ENCODE data around the gene AMIGO2.
"Not testable (repeated sequence)": the region's sequence is repeated elsewhere in the genome, so short reads cannot be mapped to it uniquely, and the experiment has no call there.

AMIGO2 gene, protein sequence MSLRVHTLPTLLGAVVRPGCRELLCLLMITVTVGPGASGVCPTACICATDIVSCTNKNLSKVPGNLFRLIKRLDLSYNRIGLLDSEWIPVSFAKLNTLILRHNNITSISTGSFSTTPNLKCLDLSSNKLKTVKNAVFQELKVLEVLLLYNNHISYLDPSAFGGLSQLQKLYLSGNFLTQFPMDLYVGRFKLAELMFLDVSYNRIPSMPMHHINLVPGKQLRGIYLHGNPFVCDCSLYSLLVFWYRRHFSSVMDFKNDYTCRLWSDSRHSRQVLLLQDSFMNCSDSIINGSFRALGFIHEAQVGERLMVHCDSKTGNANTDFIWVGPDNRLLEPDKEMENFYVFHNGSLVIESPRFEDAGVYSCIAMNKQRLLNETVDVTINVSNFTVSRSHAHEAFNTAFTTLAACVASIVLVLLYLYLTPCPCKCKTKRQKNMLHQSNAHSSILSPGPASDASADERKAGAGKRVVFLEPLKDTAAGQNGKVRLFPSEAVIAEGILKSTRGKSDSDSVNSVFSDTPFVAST

DNA sequence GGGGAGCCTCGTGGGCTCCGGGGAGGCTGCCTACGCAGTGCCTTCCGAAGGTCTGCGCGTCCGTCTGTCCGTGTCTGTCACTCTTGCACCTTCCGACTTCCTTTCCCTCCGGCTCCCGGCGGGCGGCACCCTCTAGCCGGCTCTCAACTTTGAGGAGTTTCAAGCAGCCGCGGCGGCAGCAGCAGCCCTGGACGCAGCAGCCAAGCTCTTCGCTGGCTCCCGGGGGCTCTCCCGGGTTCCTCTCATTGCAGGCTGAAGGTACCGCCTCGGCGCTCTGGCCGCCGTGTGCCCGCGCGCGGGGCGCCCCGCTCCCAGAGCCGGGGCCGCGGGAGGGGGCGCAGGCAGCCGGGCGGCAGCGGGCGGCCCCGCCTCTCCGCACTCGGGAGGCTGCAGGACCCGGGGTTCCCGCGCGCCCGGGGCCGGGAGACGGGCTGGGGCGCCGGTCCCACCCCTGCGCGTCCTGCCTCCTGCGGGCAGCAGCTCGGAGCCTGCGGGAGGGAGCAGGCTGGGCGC is at the start of gene AMIGO2, which contains the start of gene PCED1B:
Gene AMIGO2 (minus strand): TSS at position 492 of the 513 bp plus-strand sequence. CDS start 957 bp downstream, outside the sequence.
Gene PCED1B (plus strand): TSS at position 154 of the 513 bp plus-strand sequence. CDS start 155,443 bp downstream, outside the sequence.
- DNase-seq: peak; percentile 52

DNA sequence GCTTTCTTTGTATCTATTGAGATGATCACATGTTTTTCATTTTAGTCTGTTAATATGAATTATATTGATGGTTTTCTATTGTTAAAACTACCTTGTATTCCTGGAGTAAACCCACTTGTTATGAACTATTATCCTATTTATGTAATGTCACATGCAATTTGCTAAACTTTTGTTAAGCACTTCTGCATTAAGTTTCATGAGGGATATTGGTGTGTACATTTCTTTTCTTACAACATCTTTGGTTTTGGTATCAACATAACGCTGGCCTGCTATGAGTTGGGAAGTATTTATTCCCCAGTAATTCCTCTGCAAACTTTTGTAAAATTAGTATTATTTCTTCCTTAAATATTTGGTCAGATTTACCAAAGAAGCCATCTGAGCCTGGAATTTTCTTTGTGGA is 46.5 kb upstream of the AMIGO2 start:
- no peak for DNase-seq

DNA sequence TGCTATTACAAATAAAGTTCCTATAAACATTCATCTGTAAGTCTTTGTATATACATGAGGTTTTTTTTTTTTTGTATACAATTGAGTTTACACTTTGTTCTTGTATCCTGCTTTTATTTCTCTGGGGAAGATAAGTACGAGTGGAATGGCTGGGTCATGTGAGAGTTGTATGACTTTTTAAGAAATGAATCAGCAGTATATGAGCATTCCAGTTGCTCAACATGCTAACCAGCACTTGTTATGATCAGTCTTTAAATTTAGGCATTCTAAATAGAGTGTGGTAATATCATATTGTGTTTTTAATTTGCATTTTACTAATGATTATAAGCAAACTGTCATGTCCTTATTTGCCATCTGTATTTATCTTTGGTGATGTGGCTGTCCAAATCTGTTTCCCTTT is 44.7 kb upstream of the AMIGO2 start:
- DNase-seq: no peak

DNA sequence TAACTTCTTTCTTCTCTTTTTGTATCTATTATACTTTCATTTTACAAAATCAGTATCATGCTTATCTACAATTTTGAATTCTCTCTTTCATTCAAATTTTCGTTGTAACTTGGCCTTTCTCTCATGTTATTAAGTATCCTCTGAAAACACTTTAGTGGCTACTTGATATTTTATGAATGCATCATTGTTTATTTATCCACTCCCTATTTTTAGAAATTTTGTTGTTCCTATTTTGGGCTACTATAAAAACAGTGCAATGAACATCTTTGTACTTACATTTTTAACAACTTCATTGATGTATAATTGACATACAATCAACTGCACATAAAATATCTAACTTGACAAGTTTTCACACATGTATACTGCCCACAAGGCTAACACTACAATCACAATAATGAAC is 44.0 kb upstream of the AMIGO2 start:
- DNase-seq: no peak

DNA sequence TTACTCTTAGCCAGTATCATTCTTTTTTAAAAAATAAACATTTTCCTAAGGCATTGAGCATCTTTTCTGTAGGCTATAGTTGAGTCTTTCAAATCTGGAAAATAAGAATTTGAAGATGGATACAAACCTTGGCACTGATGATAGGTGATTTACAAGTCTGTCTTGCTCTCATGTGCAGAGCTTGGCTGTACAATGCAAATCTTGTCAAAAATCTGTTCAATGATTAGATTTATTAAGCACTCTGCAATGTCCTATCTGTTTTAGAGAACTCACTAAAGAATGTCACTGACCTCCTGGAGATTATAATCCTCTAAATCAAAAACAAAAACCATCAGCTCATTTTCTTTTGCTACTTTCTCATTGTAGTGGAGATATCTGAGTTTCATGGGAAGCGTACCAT is 42.8 kb upstream of the AMIGO2 start:
- DNase-seq: no peak

DNA sequence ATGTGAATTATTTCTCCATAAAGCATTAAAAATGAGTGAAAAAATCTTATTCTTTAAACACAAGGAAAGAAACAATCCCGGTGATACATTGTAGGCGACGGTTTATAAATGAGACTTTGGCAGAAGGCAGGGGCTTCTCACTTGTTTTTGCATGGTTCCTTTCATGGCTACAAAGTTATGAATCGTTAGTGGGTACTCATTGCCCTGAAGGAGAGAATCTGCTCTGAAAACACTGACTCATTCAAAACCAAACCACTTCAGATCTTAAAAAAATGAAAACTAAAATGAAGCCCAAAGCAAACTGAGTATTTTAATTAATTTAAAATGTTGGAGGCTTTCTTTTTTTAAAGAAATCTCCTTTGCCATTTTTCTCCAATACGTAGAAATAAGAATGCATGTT is 41.4 kb upstream of the AMIGO2 start:
- no peak for DNase-seq

DNA sequence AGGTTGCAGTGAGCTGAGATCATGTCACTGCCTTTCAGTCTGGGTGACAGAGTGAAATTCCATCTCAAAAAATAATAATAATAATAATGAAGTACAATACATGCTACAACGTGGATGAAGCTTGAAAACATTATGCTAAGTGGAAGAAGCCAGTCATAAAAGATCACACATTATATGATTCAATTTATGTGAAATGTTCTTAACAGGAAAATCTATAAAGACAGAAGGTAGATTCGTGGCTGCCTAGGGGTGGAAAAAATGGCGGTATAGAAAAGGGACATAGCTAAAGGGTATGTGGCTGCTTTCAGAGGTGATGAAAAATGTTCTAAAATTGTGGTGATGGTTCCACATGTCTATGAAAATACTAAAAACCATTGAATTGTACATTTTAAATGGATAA is 41.0 kb upstream of the AMIGO2 start:
- DNase-seq: no peak

DNA sequence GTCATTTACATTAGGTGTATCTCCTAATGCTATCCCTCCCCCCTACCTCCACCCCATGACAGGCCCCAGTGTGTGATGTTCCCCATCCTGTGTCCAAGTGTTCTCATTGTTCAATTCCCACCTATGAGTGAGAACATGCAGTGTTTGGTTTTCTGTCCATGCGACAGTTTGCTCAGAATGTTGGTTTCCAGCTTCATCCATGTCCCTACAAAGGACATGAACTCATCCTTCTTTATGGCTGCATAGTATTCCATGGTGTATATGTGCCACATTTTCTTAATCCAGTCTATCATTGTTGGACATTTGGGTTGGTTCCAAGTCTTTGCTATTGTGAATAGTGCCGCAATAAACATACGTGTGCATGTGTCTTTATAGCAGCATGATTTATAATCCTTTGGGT is 37.5 kb upstream of the AMIGO2 start:
- not testable (repeated sequence) for DNase-seq

DNA sequence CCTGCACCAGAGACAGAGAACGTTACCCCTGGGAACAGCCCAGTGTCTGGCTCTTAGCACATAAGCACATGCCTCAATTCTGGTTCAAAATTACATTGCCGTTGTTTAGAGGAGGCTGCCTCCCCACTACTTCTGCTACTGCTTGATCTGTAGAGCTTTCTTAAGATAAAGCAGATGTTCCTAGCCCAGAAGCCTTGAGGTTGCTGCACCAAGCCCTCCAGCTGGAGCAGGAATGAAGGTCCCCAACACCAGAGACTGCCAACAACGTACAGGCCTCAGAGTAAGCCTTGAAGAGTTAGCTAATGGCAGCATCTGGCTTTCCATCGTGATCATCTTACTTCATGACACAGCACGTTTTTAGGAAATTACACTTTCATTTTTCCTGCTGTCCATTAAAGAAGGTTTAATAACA is 34.7 kb upstream of the AMIGO2 start:
- DNase-seq: no peak

DNA sequence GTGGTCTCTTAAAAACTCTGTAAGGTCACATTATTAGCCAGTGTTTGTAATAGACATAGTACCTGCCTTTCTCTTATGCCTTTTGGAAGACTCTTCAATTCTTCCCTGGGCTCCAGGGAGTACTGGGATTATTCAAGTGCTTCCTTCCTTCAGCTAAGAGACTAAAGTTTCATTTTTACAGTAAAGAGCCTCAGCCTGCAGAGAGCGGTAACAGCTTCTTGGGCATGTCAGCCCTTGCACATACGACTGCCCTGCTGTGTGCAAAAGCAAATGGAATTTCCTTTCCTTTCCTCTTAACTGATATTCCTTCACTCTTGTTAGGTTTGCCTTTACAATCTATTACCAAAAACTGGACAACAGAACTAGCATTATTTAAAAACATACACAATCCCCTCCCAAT is 32.9 kb upstream of the AMIGO2 start:
- DNase-seq: no peak

DNA sequence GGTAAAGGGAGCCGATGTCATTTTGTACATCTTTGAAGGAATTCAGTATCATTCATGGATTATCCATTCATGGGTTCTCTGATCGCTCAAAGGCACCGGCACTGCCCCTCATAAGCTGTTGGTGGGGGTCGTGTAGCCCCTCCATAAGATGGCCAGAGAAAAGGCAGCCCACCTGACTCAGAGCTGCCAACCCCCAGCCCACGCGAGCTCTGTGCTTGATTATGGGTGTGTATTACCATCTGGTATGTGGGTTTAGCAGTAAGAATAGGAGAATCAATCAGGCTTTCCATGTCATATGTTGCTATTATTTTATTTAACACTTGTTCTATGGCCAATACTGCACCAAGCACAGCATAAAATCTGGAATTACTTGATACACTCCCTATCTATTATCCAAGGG is 32.1 kb upstream of the AMIGO2 start:
- DNase-seq: no peak

DNA sequence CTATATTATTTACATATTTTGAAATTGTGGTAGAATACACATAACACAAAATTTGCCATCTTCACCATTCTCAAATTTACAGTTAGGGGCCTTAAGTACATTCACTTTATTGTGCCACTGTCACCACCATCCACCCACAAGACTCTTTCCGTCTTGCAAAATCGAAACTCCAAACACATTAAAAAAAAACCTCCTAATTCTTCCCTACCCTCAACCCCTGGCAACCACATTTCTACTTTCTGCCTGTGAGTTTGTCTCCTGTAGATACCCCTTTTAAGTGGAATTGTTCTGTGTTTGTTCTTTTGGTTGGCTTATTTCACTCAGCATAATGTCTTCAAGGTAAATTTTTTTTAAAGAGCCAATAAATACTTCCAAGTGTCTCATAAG is 31.6 kb upstream of the AMIGO2 start:
- no peak for DNase-seq

DNA sequence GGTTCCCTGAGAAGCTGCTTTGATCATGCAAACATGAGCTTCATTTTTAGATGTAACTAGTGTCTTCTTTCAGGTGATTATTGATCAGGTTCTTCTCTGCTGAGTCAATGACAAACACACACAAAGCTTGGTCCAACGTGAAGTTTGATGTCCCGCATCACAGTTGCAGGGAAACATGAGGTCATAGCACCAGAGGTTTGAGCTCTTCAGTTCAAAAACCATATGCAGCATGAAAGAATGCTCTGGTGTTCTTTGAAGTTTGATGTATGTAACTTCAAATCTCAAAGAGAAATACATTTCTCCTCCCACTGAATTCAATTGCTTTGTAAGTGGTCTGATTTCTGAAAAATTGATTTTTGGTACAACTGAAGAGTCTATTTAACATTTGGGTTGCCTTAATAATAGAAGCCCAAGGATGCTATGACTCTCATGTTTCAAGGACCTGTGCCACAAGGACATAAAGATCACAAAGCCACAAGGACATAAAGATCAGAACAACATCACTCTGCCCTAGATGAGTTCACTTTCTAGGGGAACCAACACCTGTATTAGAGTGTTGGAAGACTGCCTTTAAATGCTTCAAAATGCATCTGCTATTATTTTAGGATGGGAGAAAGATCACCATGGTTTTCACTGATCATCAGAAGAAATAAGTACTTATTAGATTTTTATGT is 31.1 kb upstream of the AMIGO2 start:
- DNase-seq: no peak

DNA sequence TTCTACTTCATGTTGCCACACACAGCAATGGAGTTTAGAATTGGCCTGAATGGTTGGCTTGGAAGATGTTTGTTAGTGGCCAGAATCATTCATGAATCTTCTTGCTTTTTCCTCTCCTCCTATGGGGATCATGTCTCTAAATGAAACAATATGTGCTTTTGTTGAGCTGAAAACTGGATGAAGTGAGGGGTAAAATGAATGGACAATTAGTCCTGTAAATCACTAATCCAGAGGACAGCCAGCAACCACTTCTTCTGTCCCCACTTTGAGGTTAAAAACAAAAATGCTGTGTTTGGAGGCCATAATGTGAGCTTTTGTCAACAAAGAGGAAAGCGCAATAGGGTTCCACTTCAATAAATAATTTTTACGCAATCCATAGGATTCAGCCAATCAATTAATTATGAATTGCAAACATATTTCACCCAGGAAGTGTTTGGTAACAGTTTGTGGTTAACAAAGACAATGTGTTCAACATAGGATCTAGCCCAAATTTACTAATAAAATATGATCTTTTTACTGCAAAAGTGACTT is 30.3 kb upstream of the AMIGO2 start:
- no peak for DNase-seq

DNA sequence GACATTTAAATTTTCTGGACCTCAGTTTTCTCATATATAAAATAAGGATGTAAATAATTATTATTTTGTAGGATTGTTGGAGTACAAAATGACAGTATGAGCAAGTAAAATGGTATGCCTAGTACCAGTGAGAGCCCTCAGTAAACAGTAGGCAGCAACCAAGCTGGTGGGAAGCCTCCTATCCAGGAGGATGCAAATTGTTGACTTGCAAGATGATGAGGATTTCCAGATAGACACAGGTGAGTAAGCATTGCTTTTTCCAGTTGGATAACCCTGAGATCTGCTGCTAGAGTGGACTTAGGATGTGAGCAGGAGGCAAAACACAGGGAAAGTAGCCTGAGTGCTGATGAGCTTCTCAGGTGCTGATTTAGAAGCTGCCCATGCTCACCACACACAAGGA is 28.2 kb upstream of the AMIGO2 start:
- DNase-seq: no peak

DNA sequence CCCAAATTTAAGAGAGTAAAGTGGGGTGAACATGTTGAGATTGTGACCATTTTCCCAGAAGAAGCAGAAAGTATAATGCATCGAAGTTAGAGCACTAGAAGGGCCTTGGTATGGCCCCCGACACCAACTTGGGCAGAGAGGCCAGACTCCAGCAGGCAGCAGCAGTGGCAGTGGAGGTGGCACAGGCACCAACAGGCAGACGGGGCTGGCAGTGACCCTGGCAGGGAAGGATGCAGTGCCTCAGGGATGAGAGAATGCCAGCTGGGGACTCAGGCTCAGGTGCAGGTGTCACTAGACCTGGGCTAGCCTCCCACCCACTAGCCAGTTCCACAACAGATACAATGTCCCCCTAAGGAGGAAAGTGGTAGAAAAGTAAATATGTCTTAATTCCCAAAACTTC is 27.7 kb upstream of the AMIGO2 start:
- DNase-seq: no peak

DNA sequence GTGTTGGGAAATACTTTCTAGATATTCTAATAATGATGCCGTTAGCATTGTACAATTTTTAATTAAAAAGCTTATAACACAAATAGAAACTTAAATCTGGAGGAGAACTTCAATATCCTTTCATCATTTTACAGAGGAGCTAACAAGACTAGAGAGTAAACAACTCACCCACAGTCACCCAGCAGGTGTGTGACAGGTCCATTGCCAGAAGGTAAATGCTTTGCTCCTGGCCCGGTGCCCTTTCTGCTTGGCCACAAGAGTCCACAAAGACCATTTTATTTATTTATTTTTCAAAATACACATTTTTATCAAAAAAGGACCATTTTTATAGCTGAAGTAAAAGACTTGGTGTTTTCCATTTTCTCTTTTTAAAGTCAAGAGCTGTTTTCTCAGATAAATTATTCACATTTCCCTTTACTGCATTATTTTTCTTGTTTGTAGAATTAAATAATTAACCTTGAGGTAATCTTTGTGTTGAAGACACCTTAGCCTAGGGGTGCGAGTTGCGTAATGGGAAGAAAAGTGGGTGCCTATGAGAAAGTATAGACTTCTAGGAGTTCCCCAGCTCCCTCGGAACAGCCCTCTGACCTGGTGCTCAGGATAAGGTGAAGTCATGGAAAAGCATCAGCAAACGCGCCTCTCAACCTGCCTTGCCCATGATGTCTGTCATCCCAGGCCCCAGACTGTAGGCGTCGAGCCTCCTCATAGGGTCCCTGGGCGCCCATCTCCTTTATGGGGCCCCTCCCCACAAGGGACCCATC is 26.3 kb upstream of the AMIGO2 start:
- DNase-seq: peak; percentile 66

DNA sequence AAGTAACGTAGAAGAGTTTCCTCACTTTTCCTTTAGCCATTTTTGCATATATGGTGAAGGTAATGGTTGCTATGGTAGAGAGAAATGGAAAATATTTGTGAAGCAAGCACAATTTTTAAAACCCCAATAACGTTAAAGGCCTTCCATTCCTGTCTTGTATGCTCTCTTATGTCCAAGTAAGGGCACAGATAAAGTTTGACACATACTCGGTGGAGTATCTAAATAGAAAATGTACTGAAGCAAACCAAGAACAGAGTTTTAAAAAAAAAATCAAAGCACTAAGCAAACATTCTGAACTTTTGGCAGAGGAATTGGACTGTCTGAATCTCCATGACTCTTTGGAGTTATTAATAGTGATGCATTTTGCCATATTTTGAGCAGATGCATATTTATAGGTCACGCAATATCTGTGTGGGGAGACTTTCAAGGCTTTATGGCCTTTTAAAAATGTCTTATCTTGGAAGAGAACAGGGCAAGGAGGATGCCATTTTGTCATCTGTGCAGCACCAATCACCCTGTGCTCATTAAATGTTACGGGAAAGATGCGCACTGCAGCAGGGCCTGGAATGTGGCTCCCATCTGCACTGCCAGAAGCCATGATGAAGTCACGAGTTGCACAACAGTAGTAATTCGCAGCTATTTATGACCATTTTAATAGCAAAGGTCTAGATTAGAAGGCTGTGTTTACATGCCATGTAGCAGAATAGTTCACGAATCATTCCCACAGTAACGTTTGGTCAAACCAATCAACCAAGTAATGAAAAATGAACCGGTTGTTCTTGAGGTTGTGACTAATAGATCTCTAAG is 23.3 kb upstream of the AMIGO2 start:
- no peak for DNase-seq

DNA sequence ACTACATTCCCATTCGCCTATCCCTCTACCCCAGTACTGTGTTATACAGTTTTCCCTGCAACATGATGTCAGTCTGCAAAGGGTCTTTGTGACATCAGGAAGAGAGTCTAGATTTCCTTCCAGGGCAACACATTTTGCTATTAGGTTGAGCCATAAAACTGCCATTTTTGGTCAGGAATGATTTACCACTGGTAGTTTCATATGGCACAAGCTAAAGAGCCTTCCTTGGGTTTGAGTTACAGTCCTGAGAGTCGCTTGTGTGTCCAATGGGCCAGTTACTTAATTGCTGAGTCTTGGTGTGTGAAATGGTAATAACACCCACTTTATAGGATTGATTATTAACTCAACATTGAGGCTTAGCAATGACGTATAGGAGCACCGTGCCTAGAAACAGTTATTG is 22.6 kb upstream of the AMIGO2 start:
- DNase-seq: no peak

DNA sequence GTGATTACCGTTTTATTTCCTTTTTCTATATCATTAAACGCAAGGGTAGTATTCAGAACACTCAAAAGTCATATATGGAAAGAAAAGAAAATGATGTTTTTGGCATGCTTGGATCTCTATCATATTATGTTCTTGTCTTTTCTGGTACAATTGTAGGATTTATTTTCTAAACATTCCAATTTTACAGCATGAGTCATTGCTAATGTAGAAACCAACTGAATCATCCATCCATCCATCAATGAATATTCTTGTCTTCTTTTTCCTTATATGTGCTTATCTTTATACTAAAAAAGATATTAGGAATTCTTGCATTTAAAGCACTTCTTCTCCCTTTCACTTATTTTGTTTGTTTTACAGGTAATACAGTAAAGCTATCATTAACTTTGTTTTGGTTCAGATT is 20.4 kb upstream of the AMIGO2 start:
- DNase-seq: no peak

DNA sequence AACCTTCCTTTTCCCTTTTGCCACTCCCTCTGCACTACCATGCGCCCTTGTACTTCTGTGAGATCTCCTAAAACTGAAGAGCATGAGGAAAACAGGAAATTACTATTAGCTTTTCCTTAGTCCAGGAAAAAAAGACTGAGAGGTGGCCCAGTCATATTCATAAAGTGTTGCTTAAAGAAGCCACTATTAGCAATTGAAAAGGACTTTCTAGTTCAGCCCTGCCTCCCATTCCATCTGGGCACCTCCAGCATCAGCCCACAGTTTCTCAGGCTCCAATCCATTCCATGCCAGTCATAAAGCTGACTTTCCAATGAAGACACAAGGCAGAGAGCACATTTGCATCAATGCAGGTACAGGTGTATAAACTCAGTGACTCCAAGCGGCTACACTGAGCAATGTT is 19.9 kb upstream of the AMIGO2 start:
- no peak for DNase-seq

DNA sequence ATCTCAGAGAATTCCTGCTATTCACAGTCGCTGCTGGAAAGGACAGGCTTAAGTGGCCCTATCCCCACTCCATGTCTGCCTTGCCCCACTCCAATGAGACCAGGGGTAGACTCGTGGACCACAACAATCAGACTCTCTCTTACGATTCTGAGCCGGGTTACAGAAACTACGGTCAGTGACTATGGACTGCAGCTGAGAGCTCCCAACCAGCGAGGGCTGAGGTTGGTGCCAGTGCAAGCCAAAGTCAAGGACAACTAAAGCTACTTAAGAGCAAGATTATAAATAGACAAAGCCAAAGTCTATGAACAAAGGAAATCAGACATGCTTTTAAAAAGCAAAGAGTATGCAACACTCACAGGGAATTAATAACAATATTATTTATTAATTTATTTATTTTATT is 18.3 kb upstream of the AMIGO2 start:
- no peak for DNase-seq
